Measurements from ENCODE around the gene HNMT.

GRCh38 chr2:137937778-137938177, 26.5 kb upstream of the HNMT start:
- TF ChIP-seq CTCF (optimal IDR thresholded peaks at IDR 0.05 in 1 of 3, IDR thresholded peaks at IDR 0.05 in 1 of 3, conservative IDR thresholded peaks at IDR 0.05 in 1 of 3; ENCODE audit: extremely low read depth in 1 of 3, insufficient read depth in 2 of 3, low read length in 3 of 3), result no peak
- TF ChIP-seq EZH2 (IDR thresholded peaks at IDR 0.05; ENCODE audit: low read length), result no peak
